GM21447 (cell line): ENCODE measurements around the gene OBSCN.
"Not testable (repeated sequence)": the region's sequence is repeated elsewhere in the genome, so short reads cannot be mapped to it uniquely, and the experiment has no call there.

Experiments
- ATAC-seq: cut with Tn5 transposase; IDR thresholded peaks from one replicate; pipeline ENCODE4 v1.9.1; 2021; ENCODE audit not compliant: unreplicated experiment

The OBSCN gene

DNA sequence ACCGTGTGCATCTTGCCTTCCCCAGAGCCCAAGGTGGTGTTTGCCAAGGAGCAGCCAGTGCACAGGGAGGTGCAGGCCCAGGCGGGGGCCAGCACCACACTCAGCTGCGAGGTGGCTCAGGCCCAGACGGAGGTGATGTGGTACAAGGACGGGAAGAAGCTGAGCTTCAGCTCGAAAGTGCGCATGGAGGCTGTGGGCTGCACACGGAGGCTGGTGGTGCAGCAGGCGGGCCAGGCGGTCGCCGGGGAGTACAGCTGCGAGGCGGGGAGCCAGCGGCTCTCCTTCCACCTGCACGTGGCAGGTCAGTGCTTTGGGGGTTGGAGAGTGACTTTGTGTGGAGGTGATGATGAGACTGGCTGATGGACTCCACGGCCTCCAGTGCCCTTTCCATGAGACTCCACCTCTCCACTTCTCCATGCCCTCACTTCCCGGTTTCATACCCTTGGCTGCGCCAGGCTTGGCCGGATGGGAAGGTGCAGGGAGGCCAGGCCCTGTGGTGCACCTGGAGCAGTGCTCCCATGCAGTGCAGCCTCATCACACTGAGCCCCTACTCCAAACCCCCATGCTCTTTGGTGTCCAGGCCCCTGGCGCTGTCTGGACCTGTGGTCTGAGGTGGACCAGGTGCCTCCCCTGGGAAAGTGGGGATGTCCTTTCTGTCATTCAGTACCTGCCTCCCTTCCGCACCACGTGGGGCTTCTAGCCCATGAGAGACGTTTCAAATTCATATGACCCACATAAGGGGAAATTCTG lies 49.0 kb downstream of the OBSCN start:
- ATAC-seq = no peak

DNA sequence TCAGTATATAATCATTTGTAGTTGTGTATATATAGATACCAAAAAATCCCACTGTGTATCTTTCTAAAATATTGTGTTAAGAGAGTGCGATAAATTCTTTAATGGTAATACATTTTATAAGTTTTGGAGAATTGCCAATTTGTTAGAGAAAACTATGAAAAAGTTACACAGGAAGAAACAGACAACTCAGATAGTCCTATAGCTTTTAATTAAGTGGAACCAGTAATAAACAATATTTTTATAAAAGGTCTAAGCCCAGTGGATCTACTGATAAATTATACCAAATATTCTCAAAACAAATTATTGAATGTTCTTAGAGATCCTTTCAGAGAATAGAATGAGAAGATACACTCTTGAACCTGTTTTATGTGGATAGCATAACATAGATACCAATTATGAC lies 50.6 kb downstream of the OBSCN start:
- no peak for ATAC-seq

DNA sequence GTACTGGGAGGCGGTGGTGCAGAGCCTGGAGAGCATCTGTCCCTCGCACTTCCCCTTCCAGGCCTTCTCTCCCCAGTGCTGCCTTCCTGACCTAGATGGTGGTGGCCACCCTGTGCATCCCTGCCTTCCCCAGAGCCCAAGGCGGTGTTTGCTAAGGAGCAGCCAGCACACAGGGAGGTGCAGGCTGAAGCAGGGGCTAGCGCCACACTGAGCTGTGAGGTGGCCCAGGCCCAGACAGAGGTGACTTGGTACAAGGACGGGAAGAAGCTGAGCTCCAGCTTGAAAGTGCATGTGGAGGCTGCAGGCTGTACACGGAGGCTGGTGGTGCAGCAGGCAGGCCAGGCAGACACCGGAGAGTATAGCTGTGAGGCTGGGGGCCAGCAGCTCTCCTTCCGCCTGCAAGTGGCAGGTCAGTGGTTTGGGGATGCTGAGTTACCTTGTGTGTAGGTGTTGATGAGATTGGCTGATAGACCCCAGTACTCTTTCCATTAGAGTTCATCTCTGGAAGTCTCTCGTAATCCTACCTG lies 51.6 kb downstream of the OBSCN start:
- no peak for ATAC-seq

DNA sequence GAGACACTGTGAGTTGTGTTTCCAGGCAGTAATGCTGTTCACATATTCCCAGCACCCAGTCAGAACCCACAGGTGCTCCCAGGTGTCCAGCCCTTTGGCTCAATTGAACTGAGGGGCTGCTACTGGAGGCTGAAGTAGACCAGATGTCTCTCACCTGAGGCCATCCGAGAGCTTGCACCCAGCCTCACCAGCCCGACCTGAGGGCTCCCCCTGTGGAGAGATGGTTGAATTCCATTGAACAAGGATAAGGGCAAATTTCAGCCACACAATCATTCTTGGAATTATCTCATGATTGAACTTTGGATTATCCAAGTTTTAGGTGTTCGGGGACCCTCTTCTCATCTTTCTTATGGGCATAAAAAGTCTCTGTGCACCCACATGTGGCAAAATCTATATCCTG lies 52.1 kb downstream of the OBSCN start:
- no peak for ATAC-seq

DNA sequence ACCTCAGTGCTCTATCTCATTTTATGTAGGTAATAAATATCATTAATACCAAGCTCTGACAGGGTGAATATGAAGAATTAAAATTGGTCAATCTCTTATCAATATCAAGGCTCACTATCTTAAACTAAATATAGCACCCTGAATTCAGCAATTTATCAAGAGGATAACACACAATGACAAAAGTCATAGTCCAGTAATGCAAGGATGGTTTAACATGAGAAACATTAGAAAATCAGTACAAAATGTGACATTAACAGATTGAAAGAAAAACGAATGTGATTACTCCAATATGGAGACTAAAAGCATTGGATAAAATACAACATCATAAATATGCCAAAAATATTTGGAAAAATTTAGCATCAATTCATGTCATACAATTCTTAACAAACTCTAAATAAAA lies 53.9 kb downstream of the OBSCN start:
- ATAC-seq = no peak

DNA sequence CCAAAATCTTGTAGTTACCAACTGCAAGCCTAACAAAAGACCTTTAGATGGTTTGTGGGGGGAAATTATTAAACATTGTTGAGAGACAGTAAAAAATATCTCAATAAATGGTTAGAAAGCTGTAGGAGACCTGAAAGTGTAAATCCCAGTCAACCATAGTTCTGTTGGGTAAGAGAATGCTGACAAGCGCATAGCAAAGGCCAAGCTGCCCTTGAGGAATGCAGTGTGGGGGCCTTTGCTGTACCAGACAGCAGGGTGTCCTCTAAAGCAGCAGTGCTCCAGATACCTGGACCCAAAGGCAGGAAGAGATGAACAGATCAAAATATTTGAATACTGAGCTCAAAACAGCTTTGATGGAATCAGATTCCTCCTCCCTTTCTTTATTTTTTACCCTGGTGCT lies 54.6 kb downstream of the OBSCN start:
- no peak for ATAC-seq

DNA sequence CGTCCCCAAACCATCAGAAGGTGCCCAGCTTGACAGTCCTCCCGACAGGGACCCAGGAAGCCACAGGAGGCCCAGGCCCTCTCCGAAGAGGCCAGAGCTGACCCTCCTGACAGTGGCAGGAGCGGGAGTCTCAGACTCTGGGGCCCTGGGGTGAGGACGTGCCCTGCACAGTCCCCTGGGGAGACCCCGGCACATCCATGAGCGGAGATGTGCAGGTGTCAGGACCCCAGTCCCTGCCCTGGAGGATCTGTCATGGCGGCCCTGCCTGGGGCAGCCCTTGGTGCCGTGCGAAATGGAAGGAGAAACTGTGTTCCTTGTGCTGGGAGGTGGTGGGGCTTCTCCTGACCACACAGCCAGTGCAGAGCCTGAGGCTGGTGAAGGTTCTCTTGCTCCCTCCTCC lies 55.8 kb downstream of the OBSCN start:
- ATAC-seq = no peak

DNA sequence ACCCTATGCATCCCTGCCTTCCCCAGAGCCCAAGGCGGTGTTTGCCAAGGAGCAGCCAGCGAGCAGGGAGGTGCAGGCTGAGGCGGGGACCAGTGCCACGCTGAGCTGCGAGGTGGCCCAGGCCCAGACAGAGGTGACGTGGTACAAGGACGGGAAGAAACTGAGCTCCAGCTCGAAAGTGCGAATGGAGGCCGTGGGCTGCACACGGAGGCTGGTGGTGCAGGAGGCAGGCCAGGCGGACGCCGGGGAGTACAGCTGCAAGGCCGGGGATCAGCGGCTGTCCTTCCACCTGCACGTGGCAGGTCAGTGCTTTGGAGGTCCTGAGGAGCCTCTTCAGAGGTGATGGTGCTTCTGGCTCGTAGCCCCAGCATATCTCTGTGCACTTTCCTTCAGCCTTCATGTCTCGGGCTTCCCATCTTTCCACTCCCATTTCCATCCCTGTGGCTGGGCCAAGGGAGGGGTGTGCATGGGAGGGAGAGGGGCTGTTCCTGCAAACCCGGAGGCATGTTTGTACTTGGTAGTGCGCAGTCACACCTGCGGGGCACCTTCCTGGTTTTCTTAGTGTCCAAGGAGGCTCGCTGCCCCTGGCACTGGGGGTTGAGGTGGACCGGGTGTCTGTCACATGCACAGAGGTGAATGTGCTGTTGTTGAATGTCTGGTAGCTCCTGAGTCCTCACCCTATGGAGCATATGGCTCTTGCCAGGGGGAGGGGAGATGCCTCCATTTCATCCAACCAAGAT lies 56.4 kb downstream of the OBSCN start:
- ATAC-seq = no peak

DNA sequence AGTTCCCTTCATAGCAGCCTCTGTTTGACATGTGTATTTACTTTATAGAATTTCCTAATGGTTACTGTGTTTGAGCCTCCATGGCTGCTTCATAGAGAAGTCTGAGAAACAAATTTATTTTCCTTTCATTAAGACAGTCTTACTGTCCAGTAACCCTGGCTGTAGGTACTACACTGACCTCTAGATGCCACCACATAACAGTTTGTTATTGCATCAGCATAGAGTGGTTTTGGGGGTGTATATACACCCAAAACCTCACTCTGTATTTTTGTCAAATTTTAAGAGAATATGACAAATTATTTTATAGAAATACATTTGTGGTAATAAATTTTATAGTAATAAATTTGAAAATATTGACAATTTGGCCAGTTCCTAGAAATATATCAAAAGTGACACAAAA lies 57.3 kb downstream of the OBSCN start:
- no peak for ATAC-seq

DNA sequence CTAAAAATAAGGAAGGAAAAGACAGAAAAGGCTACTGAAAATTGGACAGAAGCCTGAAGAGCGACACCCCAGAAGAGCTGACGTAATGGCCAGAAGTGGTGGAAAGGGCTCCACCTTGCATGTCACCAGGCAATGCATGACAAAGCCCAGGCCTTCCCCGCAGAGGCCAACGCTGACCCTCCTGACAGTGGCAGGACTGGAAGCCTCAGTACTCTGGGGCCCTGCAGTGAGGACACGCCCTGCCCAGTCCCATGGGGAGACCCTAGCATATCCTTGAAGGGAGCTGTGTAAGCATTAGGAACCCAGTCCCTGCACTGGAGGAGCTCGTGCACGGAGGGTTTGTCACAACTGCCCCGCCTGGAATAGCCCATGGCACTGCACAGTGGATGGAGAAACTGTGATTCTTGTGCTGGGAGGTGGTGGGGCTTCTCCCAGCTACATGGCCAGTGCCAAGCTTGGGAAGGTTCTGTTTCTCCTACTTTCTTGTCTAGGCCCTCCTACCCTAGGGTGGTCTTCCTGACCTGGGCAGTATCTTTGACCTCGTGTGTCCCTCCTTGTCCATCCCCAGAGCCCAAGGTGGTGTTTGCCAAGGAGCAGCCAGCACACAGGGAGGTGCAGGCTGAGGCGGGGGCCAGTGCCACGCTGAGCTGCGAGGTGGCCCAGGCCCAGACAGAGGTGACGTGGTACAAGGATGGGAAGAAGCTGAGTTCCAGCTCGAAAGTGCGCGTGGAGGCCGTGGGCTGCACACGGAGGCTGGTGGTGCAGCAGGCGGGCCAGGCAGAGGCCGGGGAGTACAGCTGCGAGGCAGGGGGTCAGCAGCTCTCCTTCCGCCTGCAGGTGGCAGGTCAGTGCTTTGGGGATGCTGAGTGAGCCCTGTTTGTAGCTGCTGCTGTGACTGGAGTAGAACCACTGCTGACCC lies 60.4 kb downstream of the OBSCN start:
- no peak for ATAC-seq

DNA sequence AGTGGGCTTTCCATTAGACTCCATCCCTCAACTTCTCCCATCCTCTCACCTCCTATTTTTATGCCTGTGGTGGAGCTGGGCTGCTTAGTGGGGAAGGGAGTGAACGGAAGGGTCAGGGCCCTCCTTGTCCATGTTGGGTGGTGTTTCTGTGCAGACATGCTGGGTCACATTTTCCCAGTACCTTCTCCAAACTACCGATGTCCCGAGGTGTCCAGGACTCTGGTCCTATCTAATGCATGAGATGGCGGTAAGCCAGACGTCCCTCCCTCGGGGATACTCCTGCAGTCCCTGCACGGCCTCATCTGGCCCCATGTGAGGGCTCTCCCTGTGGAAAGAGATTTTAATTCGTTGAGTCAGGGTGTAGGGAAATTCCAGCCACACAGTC lies 61.0 kb downstream of the OBSCN start:
- no peak for ATAC-seq

DNA sequence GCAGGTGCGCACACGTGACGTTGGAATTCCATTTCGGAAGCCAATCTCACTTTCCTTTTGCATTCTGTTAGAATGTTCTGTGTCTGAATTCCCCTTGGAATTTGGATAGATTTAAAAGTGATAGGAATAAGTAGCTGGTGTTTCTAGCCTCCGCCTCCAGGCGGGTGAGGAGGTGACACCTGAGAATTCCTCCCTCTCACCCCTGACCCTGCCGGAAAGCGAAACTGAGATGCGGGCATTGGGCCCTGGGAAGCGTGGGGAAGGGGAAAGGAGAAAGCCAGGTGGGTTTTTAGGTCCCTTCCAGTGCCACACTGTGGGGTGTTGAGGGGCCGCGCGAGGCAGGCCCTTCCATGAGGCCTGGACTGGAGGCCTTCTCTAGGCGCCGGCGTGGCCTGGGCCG lies 61.6 kb downstream of the OBSCN start:
- not testable (repeated sequence) for ATAC-seq

DNA sequence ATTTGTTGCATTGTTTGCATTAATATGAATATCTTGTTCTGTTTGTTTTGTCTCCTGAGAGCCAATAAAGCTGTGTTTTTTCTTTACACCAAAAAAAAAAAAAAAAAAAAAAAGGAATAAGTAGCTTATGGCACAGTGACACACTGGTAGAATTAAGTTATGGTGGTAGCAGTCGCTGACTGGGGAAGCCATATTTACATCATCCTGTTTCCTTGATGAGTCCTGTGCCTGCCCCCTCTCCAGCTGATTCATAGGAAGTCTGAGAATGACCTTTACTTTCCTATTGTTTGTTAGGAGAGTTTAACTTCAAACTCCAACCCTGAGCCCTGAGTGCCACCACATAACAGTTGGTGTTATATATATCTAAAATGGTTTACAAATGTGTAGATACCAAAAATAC lies 62.2 kb downstream of the OBSCN start:
- ATAC-seq = no peak

DNA sequence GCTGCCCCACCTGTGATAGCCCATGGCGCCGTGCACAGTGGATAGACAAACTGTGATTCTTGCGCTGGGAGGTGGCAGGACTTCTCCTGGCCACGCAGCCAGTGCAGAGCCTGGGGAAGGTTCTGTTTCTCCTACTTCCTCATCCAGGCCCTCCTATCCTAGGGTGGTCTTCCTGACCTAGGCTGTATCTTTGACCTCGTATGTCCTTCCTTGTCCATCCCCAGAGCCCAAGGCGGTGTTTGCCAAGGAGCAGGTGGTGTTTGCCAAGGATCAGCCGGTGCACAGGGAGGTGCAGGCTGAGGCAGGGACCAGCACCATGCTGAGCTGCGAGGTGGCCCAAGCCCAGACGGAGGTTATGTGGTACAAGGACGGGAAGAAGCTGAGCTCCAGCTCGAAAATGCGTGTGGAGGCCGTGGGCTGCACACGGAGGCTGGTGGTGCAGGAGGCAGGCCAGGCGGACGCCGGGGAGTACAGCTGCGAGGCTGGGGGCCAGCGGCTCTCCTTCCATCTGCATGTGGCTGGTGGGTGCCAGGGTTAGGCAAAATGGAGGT lies 63.9 kb downstream of the OBSCN start:
- ATAC-seq = no peak

DNA sequence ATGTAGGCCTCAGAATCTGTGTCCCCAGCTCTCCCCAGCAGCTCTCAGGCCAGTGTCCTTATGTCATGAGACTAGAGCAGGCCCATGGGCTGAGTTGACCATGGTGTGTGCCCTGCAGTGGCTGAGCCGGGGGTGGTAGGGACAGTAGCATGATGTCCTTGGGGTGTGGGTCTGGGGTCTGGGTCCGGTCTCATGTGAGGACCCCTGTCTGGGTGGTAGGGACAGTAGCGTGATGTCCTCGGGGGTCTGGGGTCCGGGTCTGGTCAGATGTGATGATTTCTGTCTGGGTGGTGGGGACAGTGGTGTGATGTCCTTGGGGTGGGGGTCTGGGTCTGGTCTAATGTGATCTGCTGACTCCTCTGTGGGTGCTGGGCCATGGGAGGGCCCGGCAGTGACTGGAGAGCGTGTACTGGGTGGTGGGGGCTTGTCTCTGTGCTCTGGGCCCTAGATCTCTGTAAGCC lies 64.5 kb downstream of the OBSCN start:
- ATAC-seq = no peak

DNA sequence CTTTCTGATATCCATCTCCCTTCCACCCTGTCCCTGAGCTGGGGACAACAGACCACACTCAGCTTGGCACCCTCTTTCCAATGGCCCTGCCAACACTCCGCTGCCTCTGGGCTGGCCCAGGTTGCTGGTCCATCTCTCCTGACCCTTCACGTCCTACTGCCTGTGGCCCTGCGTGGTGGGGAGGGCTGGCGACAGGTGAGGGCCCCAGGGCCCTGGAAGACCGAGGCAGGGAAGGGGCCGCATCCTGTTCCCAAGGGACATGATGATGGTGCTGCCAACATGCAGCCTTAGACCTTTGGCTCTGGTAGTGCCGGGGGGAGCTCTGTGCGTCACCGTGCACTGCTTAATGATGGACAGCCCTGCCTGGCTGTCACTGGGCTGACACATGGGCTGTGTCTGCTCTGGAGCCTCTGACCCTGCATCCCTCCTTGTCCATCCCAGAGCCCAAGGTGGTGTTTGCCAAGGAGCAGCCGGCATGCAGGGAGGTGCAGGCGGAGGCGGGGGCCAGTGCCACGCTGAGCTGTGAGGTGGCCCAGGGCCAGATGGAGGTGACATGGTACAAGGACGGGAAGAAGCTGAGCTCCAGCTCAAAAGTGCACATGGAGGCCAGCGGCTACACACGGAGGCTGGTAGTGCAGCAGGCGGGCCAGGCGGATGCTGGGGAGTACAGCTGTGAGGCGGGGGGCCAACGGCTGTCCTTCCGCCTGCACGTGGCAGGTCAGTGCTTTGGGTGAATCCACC lies 65.2 kb downstream of the OBSCN start:
- no peak for ATAC-seq

DNA sequence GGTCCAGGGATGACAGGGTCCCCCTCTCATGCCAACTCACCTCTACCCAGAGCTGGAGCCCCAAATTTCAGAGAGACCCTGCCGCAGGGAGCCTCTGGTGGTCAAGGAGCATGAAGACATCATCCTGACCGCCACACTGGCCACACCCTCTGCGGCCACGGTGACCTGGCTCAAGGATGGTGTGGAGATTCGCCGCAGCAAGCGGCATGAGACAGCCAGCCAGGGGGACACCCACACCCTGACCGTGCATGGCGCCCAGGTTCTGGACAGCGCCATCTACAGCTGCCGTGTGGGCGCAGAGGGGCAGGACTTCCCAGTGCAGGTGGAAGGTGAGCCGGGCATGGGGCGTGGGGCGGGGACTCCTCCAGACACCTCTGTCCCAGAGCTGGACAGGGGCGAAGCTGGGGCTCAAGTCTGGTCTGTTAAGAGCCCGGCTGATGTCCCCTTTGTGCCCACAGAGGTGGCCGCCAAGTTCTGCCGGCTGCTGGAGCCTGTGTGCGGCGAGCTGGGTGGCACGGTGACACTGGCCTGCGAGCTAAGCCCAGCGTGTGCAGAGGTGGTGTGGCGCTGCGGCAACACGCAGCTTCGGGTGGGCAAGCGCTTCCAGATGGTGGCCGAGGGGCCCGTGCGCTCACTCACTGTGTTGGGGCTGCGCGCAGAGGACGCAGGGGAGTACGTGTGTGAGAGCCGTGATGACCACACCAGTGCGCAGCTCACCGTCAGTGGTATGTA lies 66.0 kb downstream of the OBSCN start:
- ATAC-seq = no peak

DNA sequence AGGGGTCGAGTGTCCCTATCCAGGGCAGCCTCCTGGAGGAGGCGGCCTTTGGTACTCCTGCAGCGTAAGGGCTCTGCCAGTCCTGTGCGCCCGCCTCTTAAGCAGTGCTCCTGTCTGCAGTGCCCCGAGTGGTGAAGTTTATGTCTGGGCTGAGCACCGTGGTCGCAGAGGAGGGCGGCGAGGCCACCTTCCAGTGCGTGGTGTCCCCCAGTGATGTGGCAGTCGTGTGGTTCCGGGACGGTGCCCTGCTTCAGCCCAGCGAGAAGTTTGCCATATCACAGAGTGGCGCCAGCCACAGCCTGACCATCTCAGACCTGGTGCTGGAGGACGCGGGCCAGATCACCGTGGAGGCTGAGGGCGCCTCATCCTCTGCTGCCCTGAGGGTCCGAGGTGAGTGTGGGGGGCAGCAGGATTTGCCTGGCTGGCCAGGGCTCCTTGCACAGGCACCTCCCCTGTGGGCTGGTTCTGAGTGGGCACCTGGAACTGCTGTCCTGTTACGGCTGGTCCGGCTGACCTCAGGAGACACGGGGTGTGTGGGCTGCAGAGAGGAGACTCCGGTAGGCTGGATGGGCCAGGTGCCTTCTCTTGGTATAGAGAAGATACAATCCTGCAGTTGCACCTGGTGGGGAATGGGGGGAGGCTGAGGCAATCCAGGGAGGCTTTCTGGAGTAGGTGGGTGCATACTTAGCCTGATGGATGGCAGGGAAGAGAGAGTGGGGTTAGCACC lies 66.8 kb downstream of the OBSCN start:
- ATAC-seq = no peak

DNA sequence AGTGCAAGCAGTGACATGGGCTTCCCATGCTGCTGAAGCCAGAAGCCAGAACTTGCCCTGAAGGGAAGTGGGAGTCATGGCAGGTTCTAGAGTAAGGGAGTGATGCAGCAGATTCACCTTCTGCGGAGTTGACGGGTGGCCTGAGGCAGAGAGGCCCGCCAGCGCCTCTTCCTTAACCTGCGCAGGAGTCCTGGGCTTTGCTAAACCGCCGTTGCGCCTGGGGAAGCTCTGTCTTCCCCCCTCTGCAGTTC lies 67.3 kb downstream of the OBSCN start:
- no peak for ATAC-seq
